Peyer's patch (tissue), 4 donors: ENCODE measurements around the gene PIEZO2. TPM values are rescaled to one million over a fixed set of nuclear protein-coding genes. Genes with fewer than 3 reads are reported as not detected.

Experiments
- DNase-seq, 3 donors: peaks; one replicate each; pipeline ENCODE4 v3.0.0-alpha.2; 2017 to 2019
- H3K27ac ChIP-seq, 4 donors: fragments of 200-600 bp; sonication (generic); one replicate each; pipeline ENCODE4 v1.5.1; 2016 to 2019
- H3K27me3 ChIP-seq, 2 donors: fragments of 200-600 bp; sonication (generic); one replicate each; pipeline ENCODE4 v1.5.1; 2019
- H3K36me3 ChIP-seq, 3 donors: fragments of 200-600 bp; sonication (generic); one replicate each; pipeline ENCODE4 v1.5.1; 2016 to 2019
- H3K4me1 ChIP-seq, 4 donors: fragments of 200-600 bp; sonication (generic); one replicate each; pipeline ENCODE4 v1.5.1; 2016 to 2019
- H3K4me3 ChIP-seq, 4 donors: fragments of 200-600 bp; sonication (generic); 1 replicate in 3 of 4; 2 replicates in 1 of 4; pipeline ENCODE4 v1.5.1; 2016 to 2019; ENCODE audit warnings: mild to moderate bottlenecking in 1 of 4
- H3K9me3 ChIP-seq, 4 donors: fragments of 200-600 bp; sonication (generic); one replicate each; pipeline ENCODE4 v1.5.1; 2016 to 2019; ENCODE audit warnings: mild to moderate bottlenecking in 1 of 4
- POLR2A ChIP-seq, 2 donors: fragments of 450-650 bp; IDR thresholded peaks; one replicate each; pipeline ENCODE4 v1.5.1; 2017; ENCODE audit warnings: antibody characterized with exemption in 2 of 2, mild to moderate bottlenecking in 2 of 2, moderate library complexity in 2 of 2
- total RNA-seq, 4 donors: library from RNA; depleted of rRNA; stranded (reverse); fragments of >200 nt; gene quantifications; one replicate each; pipeline ENCODE4 v1.1.0, GENCODE V29; 2016
- TF ChIP-seq, protein P1 (sequence below), 6 experiments: fragments of 450-650 bp in 4 of 6; fragments of 200-600 bp in 2 of 6; sonication (generic) in 1 of 6; IDR thresholded peaks; one replicate each; pipeline ENCODE4 v1.5.1; 2017 to 2019; ENCODE audit warnings: antibody characterized with exemption in 6 of 6, mild to moderate bottlenecking in 3 of 6, moderate library complexity in 1 of 6

Gene PIEZO2
- total RNA-seq, 4 donors from 2014 or later = 0.85 to 5.8 (median 4.5) TPM

DNA sequence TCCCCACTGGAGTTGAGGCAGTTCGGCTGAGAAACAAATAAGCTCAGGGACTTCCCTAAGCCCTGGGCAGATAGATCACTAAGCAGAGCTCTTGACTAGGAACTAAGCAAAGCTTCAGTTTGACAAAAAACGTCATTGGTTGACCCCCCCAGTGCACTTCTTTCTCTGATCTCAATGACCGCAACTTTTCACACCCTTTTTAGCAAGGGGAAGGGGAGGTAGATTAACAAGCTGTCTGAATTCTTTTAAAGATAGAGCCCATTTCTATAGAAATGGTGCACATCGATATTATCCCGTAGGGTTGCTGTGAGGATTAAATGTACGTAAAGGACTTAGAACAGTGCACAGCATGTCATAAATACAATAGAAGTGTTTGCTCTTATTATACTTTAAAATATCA, 42.5 kb downstream of the PIEZO2 start:
- no peaks in the 10 kb centered on the region for H3K36me3 ChIP-seq
- H3K4me1 ChIP-seq = no peaks in the 10 kb centered on the region
- H3K27me3 ChIP-seq = no peaks in the 10 kb centered on the region
- no peak for DNase-seq
- no peak overlapping the region for H3K27ac ChIP-seq
- no peaks in the 10 kb centered on the region for H3K9me3 ChIP-seq
- H3K4me3 ChIP-seq = no peak overlapping the region
- TF ChIP-seq, protein P1, sequence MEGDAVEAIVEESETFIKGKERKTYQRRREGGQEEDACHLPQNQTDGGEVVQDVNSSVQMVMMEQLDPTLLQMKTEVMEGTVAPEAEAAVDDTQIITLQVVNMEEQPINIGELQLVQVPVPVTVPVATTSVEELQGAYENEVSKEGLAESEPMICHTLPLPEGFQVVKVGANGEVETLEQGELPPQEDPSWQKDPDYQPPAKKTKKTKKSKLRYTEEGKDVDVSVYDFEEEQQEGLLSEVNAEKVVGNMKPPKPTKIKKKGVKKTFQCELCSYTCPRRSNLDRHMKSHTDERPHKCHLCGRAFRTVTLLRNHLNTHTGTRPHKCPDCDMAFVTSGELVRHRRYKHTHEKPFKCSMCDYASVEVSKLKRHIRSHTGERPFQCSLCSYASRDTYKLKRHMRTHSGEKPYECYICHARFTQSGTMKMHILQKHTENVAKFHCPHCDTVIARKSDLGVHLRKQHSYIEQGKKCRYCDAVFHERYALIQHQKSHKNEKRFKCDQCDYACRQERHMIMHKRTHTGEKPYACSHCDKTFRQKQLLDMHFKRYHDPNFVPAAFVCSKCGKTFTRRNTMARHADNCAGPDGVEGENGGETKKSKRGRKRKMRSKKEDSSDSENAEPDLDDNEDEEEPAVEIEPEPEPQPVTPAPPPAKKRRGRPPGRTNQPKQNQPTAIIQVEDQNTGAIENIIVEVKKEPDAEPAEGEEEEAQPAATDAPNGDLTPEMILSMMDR (IDR thresholded peaks at IDR 0.05) = no peak
- no peak for TF ChIP-seq POLR2A (IDR thresholded peaks at IDR 0.05)

DNA sequence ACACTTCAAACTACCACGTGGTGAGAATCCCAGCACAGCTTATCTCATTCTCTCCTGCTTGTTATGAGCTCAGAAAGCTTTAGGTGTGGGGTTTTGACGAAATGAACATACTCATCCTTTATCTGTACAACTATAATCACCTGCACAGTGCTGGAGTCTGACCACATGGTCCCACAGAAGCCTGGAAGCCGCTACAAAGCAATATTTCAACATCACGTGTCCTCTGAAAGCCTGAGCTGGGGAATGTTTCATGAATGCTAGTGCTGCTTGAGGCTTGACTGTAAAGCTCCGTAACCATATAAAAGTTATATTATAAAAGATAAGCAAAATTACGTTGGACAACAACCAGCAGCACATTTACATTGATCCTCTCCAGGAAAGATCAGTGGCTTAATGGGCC, 43.9 kb downstream of the PIEZO2 start:
- DNase-seq = no peak
- TF ChIP-seq POLR2A (IDR thresholded peaks at IDR 0.05) = no peak
- TF ChIP-seq, protein P1 (IDR thresholded peaks at IDR 0.05) = no peak
- no peaks in the 10 kb centered on the region for H3K9me3 ChIP-seq
- no peaks in the 10 kb centered on the region for H3K36me3 ChIP-seq
- H3K4me1 ChIP-seq = no peaks in the 10 kb centered on the region
- no peak overlapping the region for H3K4me3 ChIP-seq
- no peak overlapping the region for H3K27ac ChIP-seq
- H3K27me3 ChIP-seq = no peaks in the 10 kb centered on the region

DNA sequence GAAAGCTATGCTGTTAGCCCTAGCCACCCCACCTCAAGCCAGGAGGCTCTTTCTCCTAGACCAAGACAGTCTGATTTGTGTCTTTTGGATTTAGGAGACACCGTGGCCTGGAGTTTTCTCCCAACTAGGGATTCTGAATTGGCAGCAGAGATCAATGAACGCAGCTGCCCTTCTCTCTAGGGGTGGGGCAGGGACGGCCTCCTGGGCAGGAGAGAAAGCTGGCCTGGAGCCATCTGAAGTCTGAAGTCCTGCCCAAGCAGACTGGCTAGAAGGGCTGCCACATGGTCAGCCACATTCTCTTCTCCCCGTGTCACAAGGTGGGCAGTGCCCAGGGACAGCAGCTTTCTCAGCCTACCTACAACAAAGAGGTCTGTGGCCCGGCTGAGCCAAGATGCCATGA, 45.1 kb downstream of the PIEZO2 start:
- H3K9me3 ChIP-seq = no peaks in the 10 kb centered on the region
- peak in 2 of 3 donors; percentile 48 to 52 for DNase-seq
- H3K4me1 ChIP-seq = no peaks in the 10 kb centered on the region

DNA sequence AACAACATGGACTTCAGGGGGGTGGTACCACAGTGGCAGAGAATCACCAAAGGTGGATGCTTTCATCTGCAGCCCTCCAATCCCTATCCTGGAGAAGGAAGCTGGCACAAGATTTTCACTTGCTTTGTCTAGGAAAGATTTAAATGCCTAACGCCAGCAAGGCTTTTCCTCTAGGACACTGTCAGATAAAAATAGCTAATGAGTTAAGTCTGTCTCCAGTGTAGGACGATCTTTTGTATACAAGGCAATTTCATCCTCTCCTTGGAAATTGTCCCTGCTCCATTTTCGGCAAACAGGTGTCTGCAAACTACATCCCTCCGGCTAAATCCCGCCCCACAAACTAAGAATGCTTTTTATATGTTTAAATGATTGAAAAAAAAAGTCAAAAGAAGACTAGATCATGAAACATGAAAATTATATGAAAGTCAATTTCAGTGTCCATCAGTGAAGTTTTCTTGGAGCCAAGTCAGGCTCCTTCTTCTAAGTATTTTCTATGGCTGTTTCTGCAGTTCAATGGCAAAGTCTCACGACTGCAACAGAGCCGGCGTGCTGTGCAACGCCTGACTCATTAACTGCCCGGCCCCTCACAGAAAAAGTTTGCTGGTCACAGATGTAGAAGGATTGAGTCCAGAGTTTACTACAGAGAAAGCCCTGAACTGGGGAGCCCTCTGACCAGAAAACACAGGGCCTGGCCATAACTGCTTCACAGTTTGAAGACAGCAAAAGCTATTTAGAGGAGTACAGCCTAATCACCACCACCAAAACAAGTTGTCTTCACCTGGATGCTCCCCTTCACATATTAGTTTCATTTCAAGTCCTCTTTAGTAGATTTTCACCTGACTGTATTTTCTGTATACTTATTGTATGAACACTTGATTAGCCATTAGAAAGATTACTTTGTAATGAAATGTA, 52.3 kb downstream of the PIEZO2 start:
- Histone ChIP-seq H3K9me3 (no peaks in the 10 kb centered on the region), H3K27ac (no peak overlapping the region), H3K27me3 (no peaks in the 10 kb centered on the region), H3K4me1 (no peaks in the 10 kb centered on the region), H3K36me3 (no peaks in the 10 kb centered on the region), H3K4me3 (no peak overlapping the region)
- DNase-seq = no peak
- TF ChIP-seq, protein P1 (IDR thresholded peaks at IDR 0.05) = no peak
- TF ChIP-seq POLR2A (IDR thresholded peaks at IDR 0.05) = no peak

More for the DNA sequence above, 45.1 kb downstream of the PIEZO2 start:
- Histone ChIP-seq H3K4me3 (no peak overlapping the region), H3K27ac (no peak overlapping the region), H3K27me3 (no peaks in the 10 kb centered on the region), H3K36me3 (no peaks in the 10 kb centered on the region)
- TF ChIP-seq, protein P1 (IDR thresholded peaks at IDR 0.05) = no peak
- TF ChIP-seq POLR2A (IDR thresholded peaks at IDR 0.05) = no peak

DNA sequence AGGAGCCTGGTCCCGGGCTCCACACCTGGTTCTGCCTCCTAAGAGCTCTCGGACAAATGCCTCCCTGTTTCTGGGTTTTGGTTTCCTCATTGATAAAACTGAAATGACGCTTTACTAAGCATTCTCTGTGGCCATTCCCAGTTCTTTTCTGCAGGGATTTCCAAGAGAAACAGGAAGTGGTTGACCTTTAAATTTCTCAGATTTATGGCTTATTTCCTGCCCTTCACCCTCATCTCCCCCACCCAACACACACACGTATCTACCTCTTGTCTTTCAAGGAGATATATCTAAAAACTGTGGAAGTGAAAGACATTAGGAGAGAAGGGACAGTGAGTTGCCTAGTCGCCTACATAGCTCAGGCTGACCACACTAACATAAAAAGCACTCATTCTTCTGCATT, 53.0 kb downstream of the PIEZO2 start:
- no peak for DNase-seq
- no peak overlapping the region for H3K4me3 ChIP-seq
- H3K27me3 ChIP-seq = no peaks in the 10 kb centered on the region
- no peaks in the 10 kb centered on the region for H3K36me3 ChIP-seq
- TF ChIP-seq POLR2A (IDR thresholded peaks at IDR 0.05) = no peak
- TF ChIP-seq, protein P1 (IDR thresholded peaks at IDR 0.05) = no peak
- H3K9me3 ChIP-seq = no peaks in the 10 kb centered on the region
- H3K27ac ChIP-seq = no peak overlapping the region
- H3K4me1 ChIP-seq = no peaks in the 10 kb centered on the region
